LNCaP clone FGC (cell line): Measurements from ENCODE around the gene MRPL1.

ENCODE experiments used
- DNase-seq: peaks from one replicate; pipeline ENCODE4 v3.0.0-alpha.2; 2011; ENCODE audit warnings: low read depth
- H3K4me3 ChIP-seq: 2 replicates; pipeline ENCODE4 v1.5.1; 2011; ENCODE audit warnings: mild to moderate bottlenecking, low read depth, low read length, control low read depth
- TF ChIP-seq, protein P1 (sequence below): IDR thresholded peaks from 2 replicates; pipeline ENCODE4 v1.5.1; 2012; ENCODE audit warnings: mild to moderate bottlenecking; ENCODE audit not compliant: control insufficient read depth, insufficient read depth; ENCODE audit errors: extremely low read depth

The MRPL1 gene

GRCh38 chr4:78002260-78002659 is 139.6 kb downstream of the MRPL1 start:
- no peak overlapping the region for H3K4me3 ChIP-seq
- no peak for DNase-seq
- TF ChIP-seq, protein P1, sequence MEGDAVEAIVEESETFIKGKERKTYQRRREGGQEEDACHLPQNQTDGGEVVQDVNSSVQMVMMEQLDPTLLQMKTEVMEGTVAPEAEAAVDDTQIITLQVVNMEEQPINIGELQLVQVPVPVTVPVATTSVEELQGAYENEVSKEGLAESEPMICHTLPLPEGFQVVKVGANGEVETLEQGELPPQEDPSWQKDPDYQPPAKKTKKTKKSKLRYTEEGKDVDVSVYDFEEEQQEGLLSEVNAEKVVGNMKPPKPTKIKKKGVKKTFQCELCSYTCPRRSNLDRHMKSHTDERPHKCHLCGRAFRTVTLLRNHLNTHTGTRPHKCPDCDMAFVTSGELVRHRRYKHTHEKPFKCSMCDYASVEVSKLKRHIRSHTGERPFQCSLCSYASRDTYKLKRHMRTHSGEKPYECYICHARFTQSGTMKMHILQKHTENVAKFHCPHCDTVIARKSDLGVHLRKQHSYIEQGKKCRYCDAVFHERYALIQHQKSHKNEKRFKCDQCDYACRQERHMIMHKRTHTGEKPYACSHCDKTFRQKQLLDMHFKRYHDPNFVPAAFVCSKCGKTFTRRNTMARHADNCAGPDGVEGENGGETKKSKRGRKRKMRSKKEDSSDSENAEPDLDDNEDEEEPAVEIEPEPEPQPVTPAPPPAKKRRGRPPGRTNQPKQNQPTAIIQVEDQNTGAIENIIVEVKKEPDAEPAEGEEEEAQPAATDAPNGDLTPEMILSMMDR, result no peak
